HG02759 (cell line): ENCODE results near the gene WDR43.

Experiments used
- ATAC-seq: cut with Tn5 transposase; IDR thresholded peaks from one replicate; pipeline ENCODE4 v1.9.1; 2021; ENCODE audit warnings: mild to moderate bottlenecking, moderate library complexity; ENCODE audit not compliant: unreplicated experiment

WDR43 gene

DNA sequence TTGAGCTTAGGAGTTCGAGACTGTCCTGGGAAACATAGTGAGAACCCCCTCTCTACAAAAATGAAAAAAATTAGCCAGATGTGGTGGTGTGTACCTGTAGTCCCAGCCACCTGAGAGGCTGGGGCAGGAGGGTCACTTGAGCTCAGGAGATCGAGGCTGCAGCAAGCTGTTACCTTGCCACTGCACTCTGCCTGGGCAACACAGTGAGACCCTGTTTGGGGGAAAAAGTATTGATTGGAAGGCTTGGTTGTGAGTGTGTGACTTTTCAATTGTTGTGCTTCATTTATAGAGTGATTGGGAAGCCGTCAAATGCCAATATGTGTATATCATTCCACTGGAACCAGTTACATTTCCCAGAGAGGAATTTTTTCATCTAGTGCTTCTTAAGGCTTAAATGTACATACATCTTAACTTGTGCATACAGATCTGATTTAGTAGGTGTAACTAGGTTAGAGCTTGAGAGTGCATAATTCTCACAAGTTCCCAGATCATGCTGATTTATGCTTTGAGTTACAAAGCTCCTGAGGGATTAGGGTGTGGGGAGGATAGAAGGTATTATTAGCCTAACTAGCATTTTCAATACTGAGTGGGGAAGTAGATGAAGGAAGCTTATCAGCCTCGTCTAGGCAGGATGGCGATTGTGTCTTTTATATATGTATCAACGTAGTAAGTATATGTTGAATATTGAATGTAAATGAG lies 15.3 kb downstream of the WDR43 start:
- ATAC-seq: no peak

DNA sequence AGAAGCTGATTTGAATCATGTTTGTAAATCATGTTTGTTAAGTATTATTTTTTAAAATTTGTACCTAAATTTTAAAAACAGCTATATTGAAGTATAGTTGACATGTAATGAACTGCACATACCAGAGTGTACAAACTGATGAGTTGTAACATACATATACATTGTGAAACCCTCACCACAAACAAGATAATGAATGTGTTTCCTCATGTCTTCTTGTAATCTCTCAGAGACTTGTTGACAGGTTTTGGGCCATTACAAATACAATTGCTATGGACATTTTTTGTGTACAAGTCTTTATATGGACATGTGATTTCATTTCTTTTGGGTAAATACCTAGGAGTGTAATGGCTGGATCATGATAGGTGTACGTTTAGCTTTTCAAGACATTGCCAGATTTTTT lies 21.5 kb downstream of the WDR43 start:
- no peak for ATAC-seq

DNA sequence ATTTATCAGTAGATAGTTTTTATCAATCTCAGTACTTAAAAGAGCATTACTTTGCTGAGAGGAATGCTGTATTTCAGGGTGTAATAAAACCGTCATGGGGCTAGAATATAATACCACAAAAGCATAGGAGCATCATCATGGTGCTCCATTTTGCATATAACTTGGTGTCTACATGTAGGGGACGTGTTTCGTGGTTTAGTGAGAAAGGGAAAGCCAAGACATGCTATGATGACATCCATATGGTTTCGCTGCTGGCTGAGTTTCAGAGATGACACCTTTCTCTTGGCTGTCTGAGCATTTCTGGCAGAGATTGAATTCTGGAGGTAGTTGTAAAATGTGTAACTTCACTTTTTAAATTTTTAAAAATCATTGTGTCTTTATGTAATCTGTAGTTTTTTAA lies 32.4 kb downstream of the WDR43 start:
- no peak for ATAC-seq

DNA sequence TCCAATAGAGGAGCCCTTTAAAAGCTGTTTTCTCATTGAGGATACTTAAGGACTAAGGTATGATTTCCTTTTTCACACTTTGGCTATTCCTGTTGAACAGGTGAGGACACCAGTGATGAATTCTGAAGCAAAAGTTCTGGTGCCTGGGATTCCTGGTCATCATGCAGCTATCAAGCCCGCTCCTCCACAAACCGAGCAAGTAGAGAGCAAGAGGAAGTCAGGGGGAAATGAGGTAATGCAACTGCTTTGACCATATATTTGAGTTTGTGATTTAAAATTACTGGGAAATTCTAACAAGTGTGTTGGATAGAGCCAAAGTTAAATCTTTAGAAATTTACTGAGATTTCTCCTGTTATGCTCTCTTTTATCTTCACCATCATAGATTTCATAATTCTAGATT lies 33.0 kb downstream of the WDR43 start:
- no peak for ATAC-seq

DNA sequence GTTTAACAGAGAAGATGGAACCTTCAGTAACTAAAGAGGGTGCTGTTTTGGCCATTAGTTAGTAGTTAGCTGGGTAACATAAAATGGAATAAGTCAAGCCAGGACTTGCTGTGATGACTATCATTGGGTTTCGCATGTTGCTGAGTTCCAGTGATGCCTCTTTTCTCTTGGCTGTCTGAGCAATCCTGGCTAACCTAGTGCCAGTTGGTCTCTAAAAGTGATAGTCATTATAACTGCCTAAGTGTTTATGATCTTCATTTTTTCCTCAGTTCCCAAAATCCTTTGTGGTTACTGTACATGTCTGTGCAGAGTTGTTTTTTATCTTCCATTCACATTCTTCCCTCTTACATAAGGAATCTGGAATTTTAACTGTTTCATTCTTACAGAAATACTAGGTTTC lies 33.4 kb downstream of the WDR43 start:
- ATAC-seq: no peak

DNA sequence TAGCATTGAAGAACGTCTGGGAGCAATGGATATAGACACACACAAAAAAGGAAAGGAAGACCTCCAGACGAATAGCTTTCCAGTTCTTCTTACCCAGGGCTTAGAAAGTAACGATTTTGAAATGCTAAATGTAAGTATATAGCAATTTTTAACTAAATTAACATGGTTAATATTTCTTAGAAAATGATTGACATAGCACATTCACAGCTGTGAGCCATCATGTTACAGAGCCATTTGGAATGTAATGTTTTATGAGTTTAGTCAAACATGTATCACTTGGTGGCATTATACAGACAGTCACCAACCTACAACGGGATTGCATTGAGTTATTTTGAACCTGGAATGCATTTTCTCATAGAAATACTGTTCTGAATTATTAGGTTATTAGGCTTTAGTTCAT lies 35.1 kb downstream of the WDR43 start:
- no peak for ATAC-seq

DNA sequence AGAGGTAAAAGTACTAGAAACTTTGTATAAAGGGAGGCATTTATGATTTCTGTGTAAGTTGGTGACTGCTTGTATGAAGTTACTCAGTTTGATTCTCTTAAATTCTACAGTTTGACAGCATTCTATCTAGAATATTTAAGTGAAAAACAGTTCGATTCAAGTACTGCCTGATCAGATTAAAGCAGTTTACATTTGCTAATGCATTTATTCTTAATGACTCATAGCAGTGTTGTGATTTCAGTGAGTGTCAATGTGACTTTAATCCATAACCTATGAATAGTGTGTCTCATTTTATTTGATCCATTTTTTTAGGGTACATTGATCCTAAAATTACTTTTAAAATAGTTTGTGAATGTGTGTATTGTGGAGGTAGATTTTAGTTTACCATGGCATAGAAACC lies 35.7 kb downstream of the WDR43 start:
- no peak for ATAC-seq

DNA sequence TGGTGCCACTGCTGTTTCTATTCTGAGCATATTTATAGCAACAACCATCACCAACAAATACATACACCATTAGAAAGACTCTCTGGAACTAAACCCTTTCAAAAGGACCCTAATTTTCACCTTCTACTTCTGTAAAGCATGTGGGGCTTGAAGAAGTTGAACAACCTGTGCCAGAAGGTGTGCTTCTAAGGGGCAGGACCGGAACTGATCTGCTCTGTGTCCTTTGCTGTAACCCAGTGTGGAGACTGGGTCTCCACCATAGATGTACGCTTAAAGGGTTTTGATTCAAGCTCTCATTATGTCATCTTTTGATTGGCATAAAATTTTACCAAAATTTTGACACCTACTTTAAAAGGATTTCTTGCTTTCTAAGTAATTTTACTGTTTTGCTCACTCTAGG lies 40.3 kb downstream of the WDR43 start:
- ATAC-seq: no peak

DNA sequence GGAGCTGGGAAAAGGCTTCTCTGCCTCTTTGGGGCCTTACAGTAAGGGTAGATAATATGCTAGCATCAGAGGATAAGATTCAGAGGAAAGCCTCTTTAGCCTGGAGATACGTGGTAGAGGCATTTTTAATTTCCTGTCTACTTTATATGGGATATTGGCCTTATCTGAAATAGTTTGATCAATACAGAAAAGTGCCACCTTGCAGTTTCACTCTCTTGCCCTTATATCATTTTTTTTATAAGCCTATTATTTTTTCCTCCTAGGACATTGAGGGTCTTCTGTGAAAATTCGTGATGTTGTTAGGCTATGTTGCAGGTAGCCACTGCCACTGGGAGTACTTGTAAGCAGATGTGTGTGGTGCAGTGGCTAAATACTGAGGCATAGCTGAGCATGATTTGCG lies 46.5 kb downstream of the WDR43 start:
- no peak for ATAC-seq

DNA sequence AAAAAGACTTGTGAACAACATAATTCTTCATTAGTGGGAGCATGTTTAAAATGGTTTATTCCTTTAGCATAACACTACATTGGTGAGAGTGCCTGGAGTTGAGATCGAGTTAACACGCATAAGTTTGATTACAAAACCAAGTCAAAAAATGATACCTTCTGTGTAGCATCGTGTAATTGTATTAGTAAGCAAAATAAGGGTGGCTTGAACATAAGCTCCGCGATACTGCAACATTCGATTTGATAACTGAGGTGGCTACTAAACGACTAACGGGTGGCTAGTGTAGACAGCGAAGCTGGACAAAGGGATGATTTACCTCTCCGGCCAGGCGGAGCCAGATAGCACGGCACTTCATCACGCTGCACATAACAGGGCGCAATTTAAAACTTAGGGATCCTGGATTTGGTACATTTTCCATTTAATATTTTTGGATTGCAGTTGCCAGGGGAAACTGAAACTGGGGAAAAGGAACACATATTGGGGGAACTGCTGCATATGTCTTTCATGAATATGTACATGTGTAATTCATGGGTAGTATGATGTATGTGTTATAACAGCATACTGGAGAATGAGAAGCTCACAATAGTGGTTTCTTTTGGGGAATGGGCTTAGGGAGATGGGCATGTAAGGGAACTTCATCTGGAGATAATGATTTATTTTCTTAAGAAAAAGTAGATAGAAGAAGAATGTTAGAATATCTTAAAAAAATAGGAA lies 50.2 kb downstream of the WDR43 start:
- ATAC-seq: no peak

DNA sequence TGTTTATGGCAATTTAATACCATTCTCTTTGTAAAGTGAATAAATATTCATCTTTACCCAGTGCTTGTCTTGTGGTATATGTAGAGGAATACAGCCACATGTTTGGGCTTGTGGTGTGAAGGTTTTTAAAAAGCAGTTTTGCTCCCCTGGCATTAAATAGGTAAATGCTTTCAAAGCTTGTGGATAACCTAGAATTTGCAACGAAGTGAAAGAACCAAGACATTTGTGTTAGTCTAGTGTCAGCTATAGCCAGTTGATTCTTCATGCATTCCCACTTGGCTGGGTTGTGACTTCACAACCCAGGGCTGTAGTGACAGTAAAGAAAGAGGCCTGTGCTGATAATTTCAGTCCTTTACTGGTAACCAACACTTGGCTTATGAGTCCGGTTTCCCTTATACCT lies 53.7 kb downstream of the WDR43 start:
- no peak for ATAC-seq

DNA sequence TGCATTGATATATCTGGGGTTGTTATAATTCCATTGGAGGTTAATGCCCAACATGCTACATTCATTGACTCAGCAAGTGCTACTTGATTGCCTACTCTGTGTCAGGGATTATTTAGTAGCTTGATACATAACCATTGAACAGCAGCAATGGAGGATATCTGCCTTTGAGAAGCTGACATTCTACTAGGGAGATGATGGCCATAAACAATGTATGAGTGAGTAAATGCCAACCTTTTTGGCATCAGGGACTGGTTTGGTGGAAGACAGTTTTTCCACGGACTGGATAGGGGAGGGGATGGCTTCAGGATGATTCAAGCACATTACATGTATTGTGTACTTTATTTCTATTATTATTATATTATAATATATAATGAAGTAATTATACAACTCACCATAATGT lies 54.7 kb downstream of the WDR43 start:
- no peak for ATAC-seq

DNA sequence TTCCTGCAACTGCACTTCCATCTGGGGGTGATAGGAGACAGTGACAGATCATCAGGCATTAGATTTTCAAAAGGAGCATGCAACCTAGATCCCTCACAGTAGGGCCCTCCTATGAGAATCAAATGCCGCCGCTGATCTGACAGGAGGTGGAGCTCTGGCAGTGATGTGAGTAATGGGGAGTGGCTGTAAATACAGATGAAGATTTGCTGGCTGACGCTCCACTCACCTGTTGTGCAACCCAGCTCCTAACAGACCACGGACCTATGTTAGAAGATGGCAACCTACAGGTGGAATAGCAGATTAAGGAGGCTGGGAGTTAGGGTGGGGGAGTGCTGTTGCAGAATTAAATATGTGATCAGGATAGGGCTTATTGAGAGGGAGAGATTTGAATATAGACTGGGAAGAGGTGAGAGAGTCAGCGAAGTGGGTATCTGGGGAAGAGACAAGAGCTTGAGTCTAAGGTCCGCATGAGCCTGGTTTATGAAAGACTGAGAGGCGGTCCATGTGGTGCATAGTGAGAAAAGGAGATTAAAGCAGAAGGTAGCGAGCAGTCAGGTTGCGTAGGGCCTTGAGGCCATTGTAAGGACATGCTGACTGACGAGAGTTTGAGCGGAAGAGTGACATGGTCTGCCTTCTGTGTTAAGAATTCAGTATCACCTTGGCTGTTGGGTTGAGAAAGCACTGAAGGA lies 55.3 kb downstream of the WDR43 start:
- ATAC-seq: no peak

DNA sequence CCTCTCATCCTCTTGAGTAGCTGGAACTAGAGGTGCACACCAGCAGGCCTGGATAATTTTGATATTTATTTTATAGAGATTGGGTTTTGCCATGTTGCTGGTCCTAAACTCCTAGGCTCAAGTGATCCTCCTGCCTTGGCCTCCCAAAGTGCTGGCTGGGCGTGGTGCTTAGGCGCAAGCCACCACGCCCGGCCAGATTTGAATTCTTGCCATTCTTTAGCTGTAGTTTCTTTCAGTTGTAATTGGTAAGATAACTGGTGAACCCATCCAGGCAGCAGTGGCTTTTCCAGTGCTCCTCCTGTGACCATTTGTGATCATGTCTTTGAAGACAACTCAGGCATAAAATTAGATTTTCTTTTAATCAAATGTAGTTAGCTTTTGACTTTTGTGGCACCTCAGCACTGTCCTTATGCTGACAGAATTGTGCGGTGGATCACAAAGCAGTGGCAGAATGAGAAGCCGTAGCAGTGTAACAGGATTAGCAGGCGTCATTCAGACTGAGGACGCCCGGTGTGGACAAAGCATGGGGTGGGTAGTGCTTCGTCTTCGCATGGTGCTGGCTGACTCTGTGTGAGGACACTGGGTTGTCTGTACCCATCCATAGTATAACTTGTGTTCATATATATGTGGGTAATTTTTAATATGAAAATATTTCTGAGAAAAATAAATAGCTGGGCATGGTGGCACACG lies 56.6 kb downstream of the WDR43 start:
- no peak for ATAC-seq

DNA sequence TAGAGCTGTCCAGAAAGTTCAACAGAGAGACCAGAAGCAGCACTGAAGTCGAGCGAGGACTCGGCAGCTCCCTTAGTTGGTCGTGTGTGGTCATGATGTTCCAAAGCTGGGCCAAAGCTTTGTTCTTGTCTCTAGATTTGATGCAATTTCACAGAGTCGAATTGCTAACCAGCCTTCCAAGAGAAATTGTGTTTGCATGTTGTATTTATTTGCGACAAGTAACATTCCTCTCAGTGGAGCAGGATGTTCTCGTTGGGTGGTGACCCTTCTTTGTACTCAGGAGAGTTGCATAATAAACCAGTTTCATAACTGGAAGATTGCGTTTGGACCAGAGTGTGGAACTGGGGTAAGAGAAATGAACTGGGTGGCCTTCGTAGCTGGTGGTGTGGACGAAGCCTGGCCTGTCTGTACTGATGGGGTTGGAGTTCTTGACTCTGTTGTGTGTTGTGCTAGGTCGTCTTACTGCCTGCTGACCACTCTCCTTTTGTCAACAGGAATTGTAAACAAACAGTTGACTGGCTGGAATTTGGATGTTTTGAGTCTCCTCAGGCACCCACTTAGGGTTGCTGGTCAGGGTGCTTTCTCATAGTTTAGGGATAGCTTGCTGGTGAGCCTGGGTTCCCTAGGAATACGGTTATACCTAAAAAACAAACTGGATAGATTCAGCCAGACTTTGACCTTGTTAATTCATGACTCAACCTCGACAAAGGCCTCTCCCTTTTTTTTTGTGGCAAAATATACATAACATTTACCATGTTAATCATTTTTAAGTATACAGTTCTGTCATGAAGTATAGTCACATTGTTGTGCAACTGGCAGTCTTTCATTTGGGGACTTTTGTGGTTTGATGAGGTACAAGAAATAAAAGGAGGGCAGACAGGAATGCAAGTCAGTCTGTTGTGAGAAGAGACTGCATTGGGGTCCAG lies 57.7 kb downstream of the WDR43 start:
- ATAC-seq: no peak

DNA sequence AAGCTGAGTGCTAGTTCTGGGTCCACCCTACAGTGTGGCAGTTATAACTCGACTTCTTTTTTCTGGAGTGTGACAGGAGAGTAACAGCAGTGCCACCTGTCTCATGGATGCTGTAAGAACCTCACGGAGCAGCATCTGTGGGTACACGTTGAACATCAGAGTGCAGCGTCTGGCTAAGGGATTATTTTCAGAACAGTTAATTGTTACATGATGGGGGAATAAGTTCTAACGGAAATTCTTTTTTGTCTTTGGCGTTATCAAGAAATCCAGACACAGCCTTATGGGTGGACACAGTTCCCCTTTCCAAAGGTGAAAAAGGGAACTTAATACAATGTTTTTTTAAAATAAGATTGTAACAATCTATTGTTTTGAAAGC lies 58.4 kb downstream of the WDR43 start:
- no peak for ATAC-seq

DNA sequence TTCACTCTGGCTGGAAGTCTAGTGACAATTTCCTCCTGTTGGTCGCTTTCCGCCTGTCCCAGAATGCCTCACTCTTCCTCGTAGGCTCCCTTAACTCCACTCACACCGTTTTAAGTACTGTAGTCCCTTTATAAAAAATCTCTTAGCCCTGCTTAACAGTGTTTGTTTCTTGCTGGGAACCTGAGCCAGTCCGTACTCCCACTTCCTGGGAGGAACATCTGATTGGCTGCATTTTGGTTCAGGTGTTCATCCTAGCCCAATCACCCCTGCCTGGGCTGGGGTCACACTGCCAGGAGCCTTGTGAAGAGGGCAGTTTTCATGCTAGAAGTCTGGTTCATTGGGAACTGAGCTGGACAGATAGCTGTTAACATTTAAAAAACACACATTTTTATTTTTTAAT lies 61.0 kb downstream of the WDR43 start:
- ATAC-seq: no peak

DNA sequence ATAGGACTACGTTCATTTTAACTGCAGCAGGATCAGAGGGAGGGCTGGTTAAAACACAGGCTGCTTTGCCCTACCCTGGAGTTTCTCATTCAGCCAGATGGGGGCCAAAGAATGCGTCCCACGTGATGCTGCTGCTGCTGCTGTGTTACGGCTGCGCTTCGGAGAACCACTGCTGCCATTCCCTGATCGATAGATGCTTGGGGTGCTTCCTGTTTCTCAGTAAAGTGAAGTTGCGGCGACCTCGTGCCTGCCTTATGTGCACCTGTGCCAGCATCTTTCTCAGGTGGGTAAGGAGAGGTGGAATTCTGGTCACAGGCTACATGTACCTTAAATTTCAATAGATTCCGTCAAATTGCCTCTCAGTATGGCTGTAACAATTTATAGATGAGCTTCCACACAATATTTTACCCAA lies 62.0 kb downstream of the WDR43 start:
- no peak for ATAC-seq

DNA sequence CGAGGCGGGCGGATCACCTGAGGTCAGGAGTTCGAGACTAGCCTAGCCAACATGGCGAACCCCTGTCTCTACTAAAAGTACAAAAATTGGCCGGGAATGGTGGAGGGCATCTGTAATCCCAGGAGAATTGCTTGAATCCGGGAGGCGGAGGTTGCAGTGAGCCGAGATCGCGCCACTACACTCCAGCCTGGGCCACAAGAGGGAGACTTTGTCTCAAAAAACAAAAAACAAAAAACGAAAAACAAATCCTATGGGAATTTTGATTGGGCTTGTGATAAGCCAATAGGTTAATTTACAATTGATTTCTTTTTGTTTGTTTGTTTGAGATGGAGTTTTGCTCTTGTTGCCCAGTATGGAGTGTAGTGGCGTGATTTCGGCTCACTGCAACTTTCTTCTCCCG lies 62.4 kb downstream of the WDR43 start:
- no peak for ATAC-seq

DNA sequence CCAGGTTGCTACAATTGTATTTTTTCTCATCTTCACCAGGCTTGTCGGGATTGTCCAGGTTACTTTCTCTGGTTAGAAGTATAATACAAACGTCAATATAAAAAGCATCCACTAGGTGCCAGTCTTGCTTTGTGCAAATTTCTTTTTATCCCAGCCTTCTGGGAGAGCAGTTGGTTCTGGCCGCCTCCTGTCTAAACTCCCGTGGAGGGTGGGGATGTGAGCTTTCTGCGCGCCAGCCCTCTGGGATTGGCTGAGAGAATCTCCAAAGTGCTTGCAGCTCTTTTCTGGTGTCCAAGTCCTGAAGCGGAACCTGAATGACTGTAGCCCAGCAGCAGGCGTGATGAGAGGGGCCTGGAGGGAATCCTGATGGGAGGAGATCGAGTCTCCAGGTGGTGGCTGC lies 64.2 kb downstream of the WDR43 start:
- no peak for ATAC-seq

DNA sequence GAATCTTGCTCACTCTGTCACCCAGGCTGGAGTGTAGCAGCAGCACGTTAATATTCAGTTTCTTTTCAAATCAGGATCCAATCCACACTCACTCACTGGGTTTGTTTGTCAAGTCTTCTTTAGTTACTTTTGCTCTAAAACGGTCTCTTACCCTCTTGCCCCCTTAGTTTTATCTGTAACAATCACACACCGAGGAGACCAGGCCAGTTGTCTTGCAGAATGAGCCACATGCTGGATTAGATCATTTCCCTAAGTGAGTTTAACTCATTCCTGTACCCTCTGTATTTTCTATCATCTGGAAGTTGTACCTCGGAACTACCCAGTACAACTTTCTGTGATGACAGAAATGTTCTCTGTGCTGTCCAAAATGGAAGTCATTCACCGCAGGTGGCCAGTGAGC lies 65.9 kb downstream of the WDR43 start:
- no peak for ATAC-seq
